GM12873 (cell line): ENCODE data around the gene SCIN.
A peak's percentile ranks its signal among the peaks of the same experiment; 100 is the strongest.

Source experiments
- TF ChIP-seq, protein P1 (sequence below): IDR thresholded peaks from 2 replicates; pipeline ENCODE4 v1.5.1; 2012; ENCODE audit warnings: low read depth, mild to moderate bottlenecking, moderate library complexity, low read length, control low read depth; ENCODE audit not compliant: insufficient read depth; ENCODE audit errors: missing control alignments

The SCIN gene

DNA sequence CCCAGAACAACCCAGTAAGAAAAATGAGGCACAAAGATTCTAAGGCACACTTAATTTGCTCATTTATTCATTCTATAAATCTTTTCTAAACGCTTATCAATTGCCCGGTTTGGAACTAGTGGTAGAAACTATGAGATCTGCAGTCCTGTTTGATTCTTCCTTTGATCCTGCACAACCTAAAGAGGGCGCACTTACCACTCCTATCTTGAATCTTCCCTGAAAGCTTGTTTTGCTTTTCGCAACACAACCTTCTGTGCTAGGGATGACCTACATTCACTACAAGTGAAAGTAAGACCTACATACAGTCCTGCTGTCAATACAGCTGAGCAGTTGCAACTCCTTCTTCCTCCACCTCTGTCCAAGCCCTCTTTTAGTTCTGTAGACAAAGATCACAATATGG lies 104.3 kb downstream of the SCIN start:
- TF ChIP-seq, protein P1, sequence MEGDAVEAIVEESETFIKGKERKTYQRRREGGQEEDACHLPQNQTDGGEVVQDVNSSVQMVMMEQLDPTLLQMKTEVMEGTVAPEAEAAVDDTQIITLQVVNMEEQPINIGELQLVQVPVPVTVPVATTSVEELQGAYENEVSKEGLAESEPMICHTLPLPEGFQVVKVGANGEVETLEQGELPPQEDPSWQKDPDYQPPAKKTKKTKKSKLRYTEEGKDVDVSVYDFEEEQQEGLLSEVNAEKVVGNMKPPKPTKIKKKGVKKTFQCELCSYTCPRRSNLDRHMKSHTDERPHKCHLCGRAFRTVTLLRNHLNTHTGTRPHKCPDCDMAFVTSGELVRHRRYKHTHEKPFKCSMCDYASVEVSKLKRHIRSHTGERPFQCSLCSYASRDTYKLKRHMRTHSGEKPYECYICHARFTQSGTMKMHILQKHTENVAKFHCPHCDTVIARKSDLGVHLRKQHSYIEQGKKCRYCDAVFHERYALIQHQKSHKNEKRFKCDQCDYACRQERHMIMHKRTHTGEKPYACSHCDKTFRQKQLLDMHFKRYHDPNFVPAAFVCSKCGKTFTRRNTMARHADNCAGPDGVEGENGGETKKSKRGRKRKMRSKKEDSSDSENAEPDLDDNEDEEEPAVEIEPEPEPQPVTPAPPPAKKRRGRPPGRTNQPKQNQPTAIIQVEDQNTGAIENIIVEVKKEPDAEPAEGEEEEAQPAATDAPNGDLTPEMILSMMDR = peak; percentile 52

DNA sequence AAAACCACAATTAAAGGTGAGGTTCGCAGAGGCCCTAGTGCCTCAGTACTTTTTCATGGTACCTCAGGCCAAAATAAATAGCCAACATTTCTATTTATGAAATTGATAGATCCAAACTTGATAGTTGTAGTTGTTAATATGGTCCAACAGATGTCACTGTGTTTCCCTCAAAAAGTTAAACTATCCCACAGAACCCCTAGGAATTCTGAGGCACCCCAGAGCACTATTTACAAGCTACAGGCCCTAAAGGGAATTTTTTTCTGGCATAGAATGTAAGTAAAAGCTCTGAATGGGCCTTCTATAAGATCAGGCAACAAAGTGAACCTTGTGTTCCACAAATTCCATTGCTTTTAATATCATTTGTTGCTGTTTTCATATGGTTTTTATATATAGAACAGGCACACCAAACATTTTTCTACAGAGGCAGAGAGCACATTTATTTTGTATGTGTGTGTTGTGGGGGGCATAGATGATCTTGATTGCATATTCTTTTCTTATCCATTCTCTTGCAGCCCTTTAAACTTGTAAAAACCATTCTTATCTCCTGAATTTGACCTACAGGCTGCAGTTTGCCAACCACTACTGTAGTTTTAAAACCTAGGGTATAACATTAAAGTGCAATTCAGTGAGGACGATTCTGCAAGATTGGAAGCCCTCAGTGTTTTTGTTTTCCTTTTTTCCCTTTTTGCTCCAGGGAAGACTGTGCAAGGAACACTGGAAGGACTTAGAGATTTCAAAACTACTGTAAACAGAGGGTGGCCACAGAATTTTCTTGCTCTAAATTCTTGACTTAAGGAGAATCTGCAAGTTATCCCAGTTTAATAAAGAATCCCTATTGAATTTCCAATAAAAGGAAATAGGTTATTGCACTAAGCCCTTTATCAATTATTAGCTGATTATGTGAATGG lies 113.4 kb downstream of the SCIN start:
- TF ChIP-seq, protein P1 = peak; percentile 12

DNA sequence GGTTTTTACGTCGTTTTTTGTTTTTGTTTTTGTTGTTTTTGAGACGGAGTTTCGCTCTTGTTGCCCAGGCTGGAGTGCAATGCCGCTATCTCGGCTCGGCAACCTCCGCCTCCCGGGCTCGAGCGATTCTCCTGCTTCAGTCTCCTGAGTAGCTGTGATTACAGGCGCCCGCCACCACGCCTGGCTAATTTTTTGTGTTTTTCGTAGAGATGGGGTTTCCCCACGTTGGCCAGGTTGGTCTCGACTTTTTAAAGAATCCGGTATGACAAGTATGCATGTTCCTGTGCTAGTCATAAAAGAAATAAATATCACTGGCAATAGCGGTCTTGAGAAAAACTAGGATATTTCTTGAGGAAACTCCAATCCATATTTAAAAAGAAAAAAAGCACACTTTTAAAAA lies 114.2 kb downstream of the SCIN start:
- TF ChIP-seq, protein P1 = no peak

DNA sequence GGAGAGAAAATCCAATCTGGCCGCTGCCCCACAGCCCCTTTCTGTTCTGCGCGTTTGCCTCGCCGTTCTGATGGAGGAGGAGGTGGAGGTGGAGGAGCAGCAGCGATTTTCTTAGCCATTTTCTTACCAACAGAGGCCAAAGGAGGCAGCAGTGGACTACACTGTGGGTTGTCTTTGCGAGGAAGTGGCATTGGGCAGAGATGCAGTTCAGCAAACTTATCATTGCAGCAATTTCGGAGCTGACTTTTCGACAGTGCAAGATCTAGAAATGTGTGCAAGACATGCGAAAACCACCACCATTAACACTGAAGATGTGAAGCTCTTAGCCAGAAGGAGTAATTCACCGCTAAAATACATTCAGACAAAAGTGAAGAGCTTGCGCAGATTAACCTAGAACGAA lies 115.0 kb downstream of the SCIN start:
- TF ChIP-seq, protein P1 = peak; percentile 25

DNA sequence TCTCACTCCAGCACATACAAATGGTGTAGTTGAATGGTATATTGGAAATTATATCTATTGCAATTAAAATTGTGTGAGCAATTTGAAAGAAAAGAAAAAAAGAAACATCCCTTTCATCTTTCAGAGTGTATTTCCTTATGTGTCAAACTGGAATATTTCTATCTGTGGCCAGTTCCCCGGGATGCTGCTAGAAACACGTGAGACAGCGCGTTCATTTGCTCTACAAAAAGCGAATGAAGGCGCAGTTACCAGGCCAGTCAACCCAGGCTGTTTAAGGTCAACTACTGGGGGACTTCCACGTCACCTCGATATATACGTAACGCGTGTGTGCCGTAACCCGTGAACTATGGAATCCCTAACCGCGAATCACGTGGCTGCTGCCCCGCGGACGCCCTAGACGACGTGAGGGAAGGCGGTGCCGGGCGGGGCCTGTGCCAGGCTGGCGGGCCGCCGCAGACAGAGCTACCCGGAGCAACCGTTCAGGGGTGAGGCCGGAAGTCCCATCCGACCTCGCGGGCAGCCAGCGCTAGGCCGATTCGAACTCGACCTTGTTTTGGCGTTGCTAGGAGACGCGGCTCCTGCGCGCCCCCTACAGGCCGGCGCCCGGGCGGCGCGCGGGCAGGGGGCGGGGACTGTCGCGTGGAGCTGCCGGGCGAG lies 115.8 kb downstream of the SCIN start:
- TF ChIP-seq, protein P1 = peak; percentile 89

DNA sequence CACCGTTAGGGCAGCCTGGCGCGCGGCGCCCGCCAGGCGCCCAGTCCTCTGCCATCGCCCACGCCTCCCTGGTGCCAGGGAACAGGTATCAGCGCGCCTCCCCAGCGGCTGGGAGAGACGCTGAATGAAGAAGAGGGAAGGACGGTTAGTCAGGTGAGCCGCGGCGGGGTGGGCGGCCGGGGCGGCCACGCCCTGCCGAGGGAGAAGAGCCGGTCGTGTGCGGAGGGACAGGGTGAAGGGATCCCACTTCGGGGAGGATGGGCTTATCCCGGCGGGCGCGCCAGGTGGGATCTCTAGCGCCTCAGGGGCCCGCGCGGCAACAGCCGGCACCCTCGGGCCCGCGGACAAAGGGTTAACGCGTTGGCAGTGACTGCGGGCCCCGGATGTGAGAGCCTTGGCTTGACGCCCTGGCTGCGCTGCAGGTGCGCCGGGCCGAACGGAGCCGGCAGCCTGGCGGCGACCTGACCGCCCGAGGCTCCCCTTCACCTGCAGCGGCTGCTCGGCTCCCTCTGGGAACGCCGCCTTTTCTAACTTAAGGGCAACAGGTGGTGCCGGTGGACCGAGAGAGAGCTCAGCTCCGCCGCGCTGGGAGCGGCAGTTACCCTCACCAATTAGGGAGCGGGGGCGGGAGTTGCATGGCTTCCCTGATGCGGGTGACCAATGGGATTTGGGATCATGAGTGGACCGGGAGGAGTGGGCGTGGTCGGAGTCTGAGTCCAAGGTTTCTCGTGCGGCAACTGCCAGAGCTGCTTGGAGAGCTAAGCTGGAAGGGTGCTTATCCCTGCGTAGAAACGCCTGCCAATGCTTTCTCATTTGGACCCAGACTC lies 116.6 kb downstream of the SCIN start, which contains the start of gene ARL4A:
ARL4A (plus strand) TSS at position 743 of the 827 bp plus-strand sequence. CDS start 622 bp downstream, outside the sequence.
- TF ChIP-seq, protein P1 = no peak
